SK-N-SH treated with all-trans-retinoic acid at 6 μM for 48 hours (cell line): ENCODE measurements around the gene SOX6.

Source experiments
- CREB5 ChIP-seq: fragments of 250-450 bp; sonication (Bioruptor Pico); IDR thresholded peaks from 2 replicates; pipeline ENCODE4 v1.5.1; 2020; ENCODE audit warnings: low read depth, mild to moderate bottlenecking, moderate library complexity
- ISL1 ChIP-seq: fragments of 250-450 bp; sonication (Bioruptor Pico); IDR thresholded peaks from 2 replicates; pipeline ENCODE4 v2.1.2; 2022; ENCODE audit warnings: mild to moderate bottlenecking, moderate library complexity
- OSR1 ChIP-seq: fragments of 250-450 bp; sonication (Bioruptor Pico); IDR thresholded peaks from 2 replicates; pipeline ENCODE4 v1.8.0; 2022; ENCODE audit warnings: moderate library complexity, mild to moderate bottlenecking, inconsistent platforms
- PPARA ChIP-seq: fragments of 250-450 bp; sonication (Bioruptor Pico); IDR thresholded peaks from 2 replicates; pipeline ENCODE4 v1.5.0; 2020; ENCODE audit warnings: mild to moderate bottlenecking, borderline replicate concordance
- RARB ChIP-seq: fragments of 250-450 bp; sonication (Bioruptor Pico); IDR thresholded peaks from 2 replicates; pipeline ENCODE4 v1.8.0; 2021; ENCODE audit warnings: mild to moderate bottlenecking, moderate library complexity
- SNAI2 ChIP-seq: fragments of 250-450 bp; sonication (Bioruptor Pico); IDR thresholded peaks from 2 replicates; pipeline ENCODE4 v1.5.0; 2020; ENCODE audit warnings: mild to moderate bottlenecking, moderate library complexity
- TCF4 ChIP-seq: fragments of 250-450 bp; sonication (Bioruptor Pico); IDR thresholded peaks from 2 replicates; pipeline ENCODE4 v1.8.0; 2021; ENCODE audit warnings: mild to moderate bottlenecking, moderate library complexity, borderline replicate concordance
- TOX ChIP-seq: fragments of 250-450 bp; sonication (Bioruptor Pico); IDR thresholded peaks from 2 replicates; pipeline ENCODE4 v1.8.0; 2021; ENCODE audit warnings: mild to moderate bottlenecking, moderate library complexity, borderline replicate concordance
- ZFP3 ChIP-seq: fragments of 250-450 bp; sonication (Bioruptor Pico); IDR thresholded peaks from 2 replicates; pipeline ENCODE4 v1.5.0; 2020; ENCODE audit warnings: mild to moderate bottlenecking, moderate library complexity
- ZFP30 ChIP-seq: fragments of 450-650 bp; formaldehyde crosslinking; IDR thresholded peaks from 2 replicates; pipeline ENCODE4 v1.5.0; 2022; ENCODE audit warnings: mild to moderate bottlenecking, moderate library complexity
- ZNF565 ChIP-seq: fragments of 450-650 bp; formaldehyde crosslinking; conservative IDR thresholded peaks from 2 replicates; pipeline ENCODE4 v1.5.0; 2020; ENCODE audit warnings: low read depth, mild to moderate bottlenecking, moderate library complexity
- TF ChIP-seq, protein P1 (sequence below): fragments of 250-450 bp; sonication (Bioruptor Pico); IDR thresholded peaks from 2 replicates; pipeline ENCODE4 v1.8.0; 2020; ENCODE audit warnings: mild to moderate bottlenecking, moderate library complexity, borderline replicate concordance
- TF ChIP-seq, protein P2 (sequence below): fragments of 250-450 bp; sonication (Bioruptor Pico); IDR thresholded peaks from 2 replicates; pipeline ENCODE4 v1.8.0; 2021; ENCODE audit warnings: low read depth, mild to moderate bottlenecking, moderate library complexity, borderline replicate concordance

GRCh38 chr11:16098526-16099205 is 257.7 kb downstream of the SOX6 start:
- no peak for TF ChIP-seq TCF4 (CRISPR knock-in tag)
- TF ChIP-seq ZNF565 (CRISPR knock-in tag): no peak
- TF ChIP-seq OSR1 (CRISPR knock-in tag): no peak
- TF ChIP-seq, protein P1, sequence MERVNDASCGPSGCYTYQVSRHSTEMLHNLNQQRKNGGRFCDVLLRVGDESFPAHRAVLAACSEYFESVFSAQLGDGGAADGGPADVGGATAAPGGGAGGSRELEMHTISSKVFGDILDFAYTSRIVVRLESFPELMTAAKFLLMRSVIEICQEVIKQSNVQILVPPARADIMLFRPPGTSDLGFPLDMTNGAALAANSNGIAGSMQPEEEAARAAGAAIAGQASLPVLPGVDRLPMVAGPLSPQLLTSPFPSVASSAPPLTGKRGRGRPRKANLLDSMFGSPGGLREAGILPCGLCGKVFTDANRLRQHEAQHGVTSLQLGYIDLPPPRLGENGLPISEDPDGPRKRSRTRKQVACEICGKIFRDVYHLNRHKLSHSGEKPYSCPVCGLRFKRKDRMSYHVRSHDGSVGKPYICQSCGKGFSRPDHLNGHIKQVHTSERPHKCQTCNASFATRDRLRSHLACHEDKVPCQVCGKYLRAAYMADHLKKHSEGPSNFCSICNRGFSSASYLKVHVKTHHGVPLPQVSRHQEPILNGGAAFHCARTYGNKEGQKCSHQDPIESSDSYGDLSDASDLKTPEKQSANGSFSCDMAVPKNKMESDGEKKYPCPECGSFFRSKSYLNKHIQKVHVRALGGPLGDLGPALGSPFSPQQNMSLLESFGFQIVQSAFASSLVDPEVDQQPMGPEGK: no peak
- TF ChIP-seq ZFP3 (CRISPR knock-in tag): no peak
- TF ChIP-seq, protein P2, sequence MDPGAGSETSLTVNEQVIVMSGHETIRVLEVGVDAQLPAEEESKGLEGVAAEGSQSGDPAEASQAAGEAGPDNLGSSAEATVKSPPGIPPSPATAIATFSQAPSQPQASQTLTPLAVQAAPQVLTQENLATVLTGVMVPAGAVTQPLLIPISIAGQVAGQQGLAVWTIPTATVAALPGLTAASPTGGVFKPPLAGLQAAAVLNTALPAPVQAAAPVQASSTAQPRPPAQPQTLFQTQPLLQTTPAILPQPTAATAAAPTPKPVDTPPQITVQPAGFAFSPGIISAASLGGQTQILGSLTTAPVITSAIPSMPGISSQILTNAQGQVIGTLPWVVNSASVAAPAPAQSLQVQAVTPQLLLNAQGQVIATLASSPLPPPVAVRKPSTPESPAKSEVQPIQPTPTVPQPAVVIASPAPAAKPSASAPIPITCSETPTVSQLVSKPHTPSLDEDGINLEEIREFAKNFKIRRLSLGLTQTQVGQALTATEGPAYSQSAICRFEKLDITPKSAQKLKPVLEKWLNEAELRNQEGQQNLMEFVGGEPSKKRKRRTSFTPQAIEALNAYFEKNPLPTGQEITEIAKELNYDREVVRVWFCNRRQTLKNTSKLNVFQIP (CRISPR knock-in tag): no peak
- no peak for TF ChIP-seq CREB5 (CRISPR knock-in tag)
- TF ChIP-seq RARB (CRISPR knock-in tag): no peak
- no peak for TF ChIP-seq ISL1 (CRISPR knock-in tag)
- TF ChIP-seq PPARA (CRISPR knock-in tag): no peak
- TF ChIP-seq ZFP30 (CRISPR knock-in tag): no peak
- no peak for TF ChIP-seq SNAI2 (CRISPR knock-in tag)
- TF ChIP-seq TOX (CRISPR knock-in tag): no peak
